Mesothelial cell of epicardium (in vitro differentiated cells): ENCODE measurements around the gene NR6A1. TPM values are rescaled to one million over a fixed set of nuclear protein-coding genes. Genes with fewer than 3 reads are reported as not detected.

ENCODE experiments used
- DNase-seq, 2 experiments: peaks; one replicate each; pipeline ENCODE4 v3.0.0; 2021; ENCODE audit warnings: low spot score in 2 of 2; ENCODE audit not compliant: unreplicated experiment in 2 of 2
- H3K27ac Mint-ChIP-seq: 2 replicates; pipeline ENCODE4 v1.8.0; 2021; ENCODE audit warnings: mixed read lengths
- H3K27me3 Mint-ChIP-seq: 2 replicates; pipeline ENCODE4 v1.8.0; 2021; ENCODE audit warnings: low read depth, mixed read lengths
- H3K36me3 Mint-ChIP-seq: 2 replicates; pipeline ENCODE4 v1.8.0; 2021; ENCODE audit warnings: mixed read lengths
- H3K4me1 Mint-ChIP-seq: 2 replicates; pipeline ENCODE4 v1.8.0; 2021; ENCODE audit warnings: mixed read lengths
- H3K4me3 Mint-ChIP-seq: 2 replicates; pipeline ENCODE4 v1.8.0; 2021; ENCODE audit warnings: mild to moderate bottlenecking, moderate library complexity, mixed read lengths
- H3K9me3 Mint-ChIP-seq: 2 replicates; pipeline ENCODE4 v1.8.0; 2021; ENCODE audit warnings: mixed read lengths
- CTCF ChIP-seq: fragments of 200-600 bp; sonication (generic); IDR thresholded peaks from one replicate; pipeline ENCODE4 v1.5.0; 2021; ENCODE audit warnings: antibody characterized with exemption; ENCODE audit not compliant: unreplicated experiment
- total RNA-seq: library from RNA; stranded (reverse); gene quantifications from 3 replicates; pipeline ENCODE4 v1.2.1, GENCODE V29; 2021

The NR6A1 gene
- total RNA-seq, 1 donor from 2014 or later: 5.9 TPM

DNA sequence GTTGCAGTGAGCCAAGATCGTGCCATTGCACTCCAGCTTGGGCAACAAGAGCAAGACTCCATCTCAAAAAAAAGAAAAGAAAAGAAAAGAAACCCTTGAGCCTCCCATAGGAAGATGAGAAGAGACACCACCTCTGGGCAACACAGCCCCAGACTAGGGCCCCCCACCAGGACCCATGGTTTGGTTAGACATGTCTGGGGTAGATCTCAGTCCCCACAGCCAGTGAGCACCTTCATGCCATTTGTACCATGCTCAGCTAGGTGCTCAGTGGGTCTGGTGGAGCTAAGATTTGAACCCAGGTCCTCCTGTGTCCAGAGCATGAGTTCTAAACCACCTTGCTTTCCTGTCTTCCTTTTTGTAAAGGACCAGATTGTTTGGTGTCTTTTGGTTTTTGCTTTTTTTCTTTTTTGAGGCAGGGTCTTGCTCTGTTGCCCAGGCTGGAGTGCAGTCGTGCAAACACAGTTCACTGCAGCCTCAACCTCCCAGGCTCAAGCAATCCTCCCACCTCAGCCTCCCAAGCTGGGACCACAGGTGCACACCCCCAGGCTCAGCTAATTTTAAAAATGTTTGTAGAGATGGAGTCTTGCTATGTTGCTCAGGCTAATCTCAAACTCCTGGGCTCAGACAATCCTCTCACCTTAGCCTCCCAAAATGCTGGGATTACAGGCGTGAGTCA is 17.6 kb upstream of the NR6A1 start:
- Mint-ChIP-seq H3K36me3 (no peaks in the 10 kb centered on the region), H3K4me3 (no peak overlapping the region), H3K9me3 (no peaks in the 10 kb centered on the region), H3K4me1 (no peaks in the 10 kb centered on the region), H3K27ac (no peak overlapping the region), H3K27me3 (no peaks in the 10 kb centered on the region)
- no peak for DNase-seq
- TF ChIP-seq CTCF: no peak

GRCh38 chr9:124786881-124787573 is 15.9 kb upstream of the NR6A1 start:
- H3K4me3 Mint-ChIP-seq: no peak overlapping the region
- peaks cover 1% of the 10 kb centered on the region for H3K4me1 Mint-ChIP-seq
- no peak overlapping the region for H3K27ac Mint-ChIP-seq
- no peaks in the 10 kb centered on the region for H3K27me3 Mint-ChIP-seq
- no peaks in the 10 kb centered on the region for H3K9me3 Mint-ChIP-seq
- DNase-seq: no peak
- TF ChIP-seq CTCF: no peak
- H3K36me3 Mint-ChIP-seq: no peaks in the 10 kb centered on the region

DNA sequence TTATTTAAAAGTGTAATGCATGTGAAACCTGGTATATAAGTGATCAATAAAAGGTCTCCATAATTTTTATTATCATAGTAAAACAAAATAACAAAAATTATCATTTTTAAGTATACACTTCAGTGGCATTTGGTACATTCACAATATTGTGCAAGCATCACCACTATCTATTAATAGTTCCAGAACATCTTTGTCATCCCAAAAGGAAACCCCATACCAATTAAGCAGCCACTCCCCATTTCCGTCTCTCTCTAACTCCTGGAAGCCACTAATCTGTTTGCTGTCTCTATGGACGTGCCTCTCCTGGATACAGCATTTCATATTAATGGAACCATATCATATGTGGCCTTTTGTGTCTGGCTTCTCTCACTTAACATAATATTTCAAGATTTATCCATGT is 13.4 kb upstream of the NR6A1 start:
- no peaks in the 10 kb centered on the region for H3K9me3 Mint-ChIP-seq
- DNase-seq: peak in 1 of 2 experiments; percentile 10
- H3K4me1 Mint-ChIP-seq: peaks cover 20% of the 10 kb centered on the region
- no peaks in the 10 kb centered on the region for H3K27me3 Mint-ChIP-seq
- H3K27ac Mint-ChIP-seq: no peak overlapping the region
- H3K36me3 Mint-ChIP-seq: no peaks in the 10 kb centered on the region
- TF ChIP-seq CTCF: no peak
- H3K4me3 Mint-ChIP-seq: no peak overlapping the region

DNA sequence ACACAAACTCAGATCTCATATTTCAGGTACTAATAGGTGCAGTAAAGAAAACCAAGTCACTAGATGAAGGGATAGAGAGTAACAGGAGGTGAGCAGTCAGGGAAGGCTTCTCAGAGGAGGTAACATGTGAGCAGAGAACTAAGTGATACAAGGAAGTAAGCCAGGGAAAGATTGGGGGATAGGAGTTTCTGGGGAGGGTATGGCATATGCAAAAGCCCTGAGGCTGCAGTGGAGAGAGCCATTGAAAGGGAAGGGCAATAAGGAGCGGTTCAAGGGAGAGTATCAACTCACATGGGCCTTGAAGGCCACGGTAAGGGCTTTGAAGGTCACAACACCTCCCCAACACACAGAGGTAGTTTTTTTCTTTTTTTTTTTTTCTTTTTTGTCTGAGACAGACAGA is 12.7 kb upstream of the NR6A1 start:
- Mint-ChIP-seq H3K4me3 (no peak overlapping the region), H3K27me3 (no peaks in the 10 kb centered on the region), H3K9me3 (no peaks in the 10 kb centered on the region), H3K36me3 (no peaks in the 10 kb centered on the region), H3K27ac (no peak overlapping the region), H3K4me1 (peaks cover 26% of the 10 kb centered on the region)
- TF ChIP-seq CTCF: no peak
- no peak for DNase-seq

GRCh38 chr9:124782661-124783574 is 11.8 kb upstream of the NR6A1 start:
- Mint-ChIP-seq H3K4me1 (peaks cover 28% of the 10 kb centered on the region), H3K9me3 (no peaks in the 10 kb centered on the region), H3K4me3 (no peak overlapping the region), H3K27me3 (no peaks in the 10 kb centered on the region), H3K27ac (peak overlapping the region; percentile 72), H3K36me3 (no peaks in the 10 kb centered on the region)
- DNase-seq: peak in 1 of 2 experiments; percentile 36
- no peak for TF ChIP-seq CTCF
